Heart right ventricle (tissue), 16 donors: ENCODE results near the gene IFIT5. TPM values are rescaled to one million over a fixed set of nuclear protein-coding genes. Genes with fewer than 3 reads are reported as not detected.

ENCODE experiments used
- ATAC-seq, 8 donors: fragments of 200-7000 bp; cut with Tn5 transposase; one replicate each; pipeline ENCODE4 v1.9.1; 2020; ENCODE audit warnings: mild to moderate bottlenecking in 8 of 8, moderate library complexity in 8 of 8, moderate number of reproducible peaks in 1 of 8
- DNase-seq, 2 donors: peaks; one replicate each; pipeline ENCODE4 v3.0.0-alpha.2; 2020
- H3K27ac ChIP-seq, 10 donors: fragments of 200-600 bp; sonication (generic) in 2 of 10; one replicate each; pipeline versions ENCODE4 v1.5.0 to v1.8.0; 2020 to 2022; ENCODE audit warnings: mild to moderate bottlenecking in 3 of 10
- H3K27me3 ChIP-seq, 7 donors: fragments of 200-600 bp; one replicate each; pipeline ENCODE4 v1.8.0; 2021 to 2022; ENCODE audit warnings: mild to moderate bottlenecking in 2 of 7
- H3K36me3 ChIP-seq, 9 donors: fragments of 200-600 bp; sonication (generic) in 1 of 9; one replicate each; pipeline versions ENCODE4 v1.5.0 to v1.8.0; 2020 to 2022; ENCODE audit warnings: mild to moderate bottlenecking in 2 of 9
- H3K4me1 ChIP-seq, 9 donors: fragments of 200-600 bp; sonication (generic) in 1 of 9; one replicate each; pipeline versions ENCODE4 v1.5.0 to v1.8.0; 2020 to 2022; ENCODE audit warnings: mild to moderate bottlenecking in 4 of 9
- H3K4me3 ChIP-seq, 10 donors: fragments of 200-600 bp; sonication (generic) in 2 of 10; one replicate each; pipeline versions ENCODE4 v1.5.0 to v1.8.0; 2020 to 2022; ENCODE audit warnings: mild to moderate bottlenecking in 7 of 10, moderate library complexity in 2 of 10
- H3K9me3 ChIP-seq, 11 donors: fragments of 200-600 bp in 10 of 11; sonication (generic) in 2 of 11; one replicate each; pipeline versions ENCODE4 v1.5.0 to v1.8.0; 2013 to 2022; ENCODE audit warnings: mild to moderate bottlenecking in 2 of 11, control low read depth in 1 of 11, moderate library complexity in 1 of 11
- WGBS, 2 donors: extraction: QIAGEN DNeasy Blood & Tissue Kit; methylation state at CpG; one replicate each; pipeline ENCODE4 v1.1.7; 2013; ENCODE audit warnings: inconsistent platforms in 1 of 2; 5-methylcytosine and 5-hydroxymethylcytosine counted together
- intact Hi-C, 10 donors: fragments of 100-400 bp; cut with DNase I; formaldehyde crosslinking; loops; one replicate each; pipeline versions ENCODE4 v1.11.1 to v1.14.2; 2022
- polyA plus RNA-seq, 2 donors: library from polyadenylated mRNA; stranded (reverse); fragments of 200-250 nt; gene quantifications; one replicate each; pipeline ENCODE4 v1.2.3, GENCODE V29; 2013
- total RNA-seq, 10 donors: library from RNA; stranded (reverse); fragmentation: NEBNext Ultra II Directional in 3 of 10; extraction: Animal tissue kit (Norgen Biotek cat#: 25700) in 3 of 10; gene quantifications; one replicate each; pipeline versions ENCODE4 v1.2.1 to v1.2.4, GENCODE V29; 2021 to 2023
- TF ChIP-seq, protein P1 (sequence below), 9 donors: fragments of 200-600 bp; sonication (generic) in 2 of 9; IDR thresholded peaks; one replicate each; pipeline versions ENCODE4 v1.5.0 to v1.8.0; 2021 to 2022; ENCODE audit warnings: antibody characterized with exemption in 9 of 9, mild to moderate bottlenecking in 5 of 9, moderate library complexity in 1 of 9
- donor health status: Arrhythmogenic right ventricular cardiomyopathy.
- donor health status: ischemic (EF 13 %, LVEDD 7.1; RV severe dilation, severe dysfunction).
- donor health status: healthy with polysubstance abuse.
- donor health status: DM: no; HTN: yes; CAD: no.
- donor health status: DM: no; HTN: no; CAD: no.
- donor health status: ischemic (EF 25% LVEDD 6.9; RV normal size, moderate dysfunction).
- donor health status: ischemic (EF 25% LVEDD 5.7; RV mildly dilated, moderate dysfunction).
- donor health status: healthy.
- donor health status: DM: yes; HTN: yes; CAD: no.
- donor health status: Ischemic cardiomyopathy.
- donor health status: ischemic (EF 35%, LVEDD 5.7; RV mildly dilated, moderate dysfunction).
- donor health status: nonischemic (EF 11% LVEDD 7.7; RV severe dilation, severe dysfunction).
- donor health status: DM: yes; HTN: yes; CAD: no.
- donor health status: PGD.
- donor health status: ischemic (EF 29% LVEDD 5.4; RV normal size, mild dysfunction).
- donor health status: nonischemic (EF 23%, LVEDD 6.1; RV moderate dilation, normal function).

Gene IFIT5
- total and polyA plus RNA-seq, 12 donors = 5.4 to 16.9 (median 11.0) TPM

DNA sequence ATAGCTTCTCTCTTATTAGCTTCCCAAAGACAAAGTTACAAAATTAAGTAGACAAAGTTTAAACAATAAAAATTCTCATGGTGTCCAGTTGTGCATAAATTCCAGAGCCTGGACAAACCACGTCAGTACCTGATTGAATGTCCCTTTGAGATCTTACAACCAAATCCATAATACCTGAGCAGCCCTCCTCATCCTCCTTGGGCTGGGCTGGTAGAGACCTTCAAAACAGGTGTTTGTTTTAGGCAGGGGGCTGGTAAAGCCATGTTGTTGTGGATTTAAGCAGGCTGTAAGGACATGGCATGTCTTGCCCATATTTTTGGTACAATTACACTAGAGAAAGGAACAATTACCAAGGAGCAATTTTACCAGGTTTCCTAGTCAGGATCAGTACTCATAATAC is 2.1 kb downstream of the IFIT5 start:
- peaks cover 0 to 74% (median 51%) of the 10 kb centered on the region in 9 donors for H3K4me1 ChIP-seq
- ATAC-seq (no peak), DNase-seq (no peak)
- H3K27me3 ChIP-seq = no peaks in the 10 kb centered on the region
- TF ChIP-seq, protein P1, sequence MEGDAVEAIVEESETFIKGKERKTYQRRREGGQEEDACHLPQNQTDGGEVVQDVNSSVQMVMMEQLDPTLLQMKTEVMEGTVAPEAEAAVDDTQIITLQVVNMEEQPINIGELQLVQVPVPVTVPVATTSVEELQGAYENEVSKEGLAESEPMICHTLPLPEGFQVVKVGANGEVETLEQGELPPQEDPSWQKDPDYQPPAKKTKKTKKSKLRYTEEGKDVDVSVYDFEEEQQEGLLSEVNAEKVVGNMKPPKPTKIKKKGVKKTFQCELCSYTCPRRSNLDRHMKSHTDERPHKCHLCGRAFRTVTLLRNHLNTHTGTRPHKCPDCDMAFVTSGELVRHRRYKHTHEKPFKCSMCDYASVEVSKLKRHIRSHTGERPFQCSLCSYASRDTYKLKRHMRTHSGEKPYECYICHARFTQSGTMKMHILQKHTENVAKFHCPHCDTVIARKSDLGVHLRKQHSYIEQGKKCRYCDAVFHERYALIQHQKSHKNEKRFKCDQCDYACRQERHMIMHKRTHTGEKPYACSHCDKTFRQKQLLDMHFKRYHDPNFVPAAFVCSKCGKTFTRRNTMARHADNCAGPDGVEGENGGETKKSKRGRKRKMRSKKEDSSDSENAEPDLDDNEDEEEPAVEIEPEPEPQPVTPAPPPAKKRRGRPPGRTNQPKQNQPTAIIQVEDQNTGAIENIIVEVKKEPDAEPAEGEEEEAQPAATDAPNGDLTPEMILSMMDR (IDR thresholded peaks at IDR 0.05) = no peak
- H3K9me3 ChIP-seq = peaks cover 0 to 4% (median 0%) of the 10 kb centered on the region in 11 donors
- WGBS, 2 donors = 81 to 93% methylated on average over 1 of the region's 1 CpG
- peaks cover 0 to 41% (median 8%) of the 10 kb centered on the region in 9 donors for H3K36me3 ChIP-seq
- H3K27ac ChIP-seq = peak overlapping the region in 4 of 10 donors; percentile 87 to 99 (median 98)
- intact Hi-C loops = loop anchor here in 1 of 10 donors (5.0 kb wide), 1 partner anchor 374 kb away; no protein-coding TSS in a partner anchor
- peak overlapping the region in 4 of 10 donors; percentile 73 to 90 (median 88) for H3K4me3 ChIP-seq

DNA sequence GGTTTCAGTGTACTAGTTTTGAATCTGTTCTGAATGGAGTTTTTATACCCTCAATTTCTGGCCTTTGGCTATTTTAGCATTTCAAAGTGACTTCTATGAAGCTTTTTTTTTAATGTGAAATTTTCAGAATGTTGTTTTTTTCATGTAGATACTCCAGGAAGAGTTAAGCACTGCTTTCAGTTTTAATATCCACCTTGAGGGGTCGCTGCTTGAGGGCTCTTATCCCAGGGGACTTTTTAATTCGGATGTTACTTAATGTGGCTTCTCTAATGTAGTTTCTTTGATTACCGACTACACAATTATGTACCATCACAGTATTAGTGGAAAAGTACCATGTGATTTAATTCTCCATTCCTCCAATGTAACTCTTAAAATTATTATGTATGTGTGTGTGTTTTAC is 5.2 kb downstream of the IFIT5 start:
- H3K4me3 ChIP-seq = peak overlapping the region in 3 of 10 donors; percentile 1 to 9 (median 1)
- 25% methylated on average over 3 of the region's 3 CpGs for WGBS, 2 donors
- peak in 1 of 2 donors; percentile 16 for DNase-seq
- peaks cover 0 to 59% (median 42%) of the 10 kb centered on the region in 9 donors for H3K4me1 ChIP-seq
- TF ChIP-seq, protein P1 (IDR thresholded peaks at IDR 0.05) = peak in 8 of 9 donors; percentile 38 to 60 (median 48)
- H3K36me3 ChIP-seq = peaks cover 0 to 54% (median 8%) of the 10 kb centered on the region in 9 donors
- H3K27me3 ChIP-seq = no peaks in the 10 kb centered on the region
- intact Hi-C loops = loop anchor here in 1 of 10 donors (5.0 kb wide), 1 partner anchor 377 kb away; no protein-coding TSS in a partner anchor
- H3K9me3 ChIP-seq = no peaks in the 10 kb centered on the region
- H3K27ac ChIP-seq = peak overlapping the region in 1 of 10 donors; percentile 13
- no peak for ATAC-seq

DNA sequence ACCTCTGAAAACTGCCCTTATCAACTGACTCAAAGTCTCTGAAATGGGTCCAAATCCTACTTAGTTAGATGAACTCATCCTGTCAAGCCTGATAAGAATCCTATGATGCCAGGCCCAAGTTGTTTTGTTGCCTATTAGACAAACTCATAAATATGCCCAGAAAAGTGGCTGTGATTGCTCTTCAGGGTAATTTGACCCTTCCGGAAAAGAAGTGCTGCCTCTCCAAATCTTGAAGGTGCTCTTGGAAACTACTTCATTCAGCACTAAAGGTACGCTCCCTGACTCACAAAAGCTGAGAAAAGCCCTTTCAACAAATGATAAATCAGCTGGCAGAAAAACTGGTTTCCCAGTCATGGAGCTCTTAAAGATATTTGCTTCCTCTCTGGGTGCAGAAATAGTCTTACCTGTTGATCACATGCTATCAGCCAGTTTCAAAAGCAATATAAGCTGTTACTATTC is 6.7 kb downstream of the IFIT5 start:
- TF ChIP-seq, protein P1 (IDR thresholded peaks at IDR 0.05) = no peak
- no peaks in the 10 kb centered on the region for H3K9me3 ChIP-seq
- intact Hi-C loops = loop anchor here in 4 of 10 donors (10.0 kb wide), 3 partner anchors 224 to 284 kb away; partner anchors contain the start of genes KIF20B (in 2 of the 4) and PANK1 (in 1 of the 4)
- ATAC-seq (no peak), DNase-seq (no peak)
- H3K36me3 ChIP-seq = peaks cover 0 to 54% (median 8%) of the 10 kb centered on the region in 9 donors
- no peak overlapping the region for H3K4me3 ChIP-seq
- 69 to 88% methylated on average over 2 of the region's 2 CpGs for WGBS, 2 donors
- H3K27me3 ChIP-seq = no peaks in the 10 kb centered on the region
- H3K4me1 ChIP-seq = peaks cover 0 to 49% (median 36%) of the 10 kb centered on the region in 9 donors
- H3K27ac ChIP-seq = no peak overlapping the region

DNA sequence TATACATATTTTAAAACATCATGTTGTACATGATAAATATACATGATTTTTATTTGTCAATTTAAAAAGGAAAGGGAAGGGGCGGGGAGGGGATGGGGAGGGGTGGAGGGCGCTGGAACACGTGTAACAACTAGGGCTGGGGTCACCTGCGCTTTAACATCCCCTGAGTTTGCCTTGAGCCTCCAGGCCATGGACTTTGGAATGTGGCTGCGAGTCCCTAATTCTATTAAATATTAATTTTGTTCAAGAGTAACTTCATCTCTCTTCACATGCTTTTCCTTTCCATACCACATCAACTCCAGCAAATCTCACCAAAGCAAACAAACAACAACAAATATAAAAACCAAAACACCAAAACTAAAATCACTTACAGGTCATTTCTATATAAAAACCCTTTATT is 10.6 kb downstream of the IFIT5 start:
- H3K9me3 ChIP-seq = no peaks in the 10 kb centered on the region
- no peak overlapping the region for H3K27ac ChIP-seq
- peaks cover 0 to 33% (median 10%) of the 10 kb centered on the region in 9 donors for H3K4me1 ChIP-seq
- H3K36me3 ChIP-seq = peaks cover 0 to 32% (median 0%) of the 10 kb centered on the region in 9 donors
- WGBS, 2 donors = 89 to 91% methylated on average over 5 of the region's 5 CpGs
- no peaks in the 10 kb centered on the region for H3K27me3 ChIP-seq
- intact Hi-C loops = loop anchor here in 8 of 10 donors (5.0 to 10.0 kb wide), 7 partner anchors 52 to 280 kb away; partner anchors contain the start of genes KIF20B (in 4 of the 8) and PANK1 (in 1 of the 8)
- H3K4me3 ChIP-seq = no peak overlapping the region
- TF ChIP-seq, protein P1 (IDR thresholded peaks at IDR 0.05) = no peak
- ATAC-seq (no peak), DNase-seq (no peak)
